Measurements from ENCODE around the gene ATP7A. TPM values are rescaled to one million over a fixed set of nuclear protein-coding genes. Genes with fewer than 3 reads are reported as not detected.
"Not testable (repeated sequence)": the region's sequence is repeated elsewhere in the genome, so short reads cannot be mapped to it uniquely, and the experiment has no call there.

ATP7A gene
- total RNA-seq, 1 experiment from 2014 or later: 2.1 TPM

DNA sequence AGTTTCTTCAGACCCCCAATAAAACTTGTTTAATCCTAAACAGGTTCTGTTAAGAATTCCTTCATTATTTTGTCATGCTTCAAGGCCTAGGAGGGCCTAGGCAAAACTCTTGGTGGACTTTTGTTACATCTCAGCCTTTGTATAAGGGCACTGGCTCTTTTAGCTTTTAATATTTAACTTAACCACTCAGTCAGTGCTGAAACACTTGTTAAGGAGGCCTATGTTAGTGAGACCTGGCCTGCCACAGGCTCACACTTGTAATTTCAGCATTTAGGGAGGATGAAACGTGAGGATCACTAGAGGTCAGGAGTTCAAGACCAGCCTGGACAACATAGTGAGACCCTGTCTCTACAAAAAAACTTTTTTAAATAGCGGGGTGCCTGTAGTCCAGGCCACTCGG is 160.8 kb downstream of the ATP7A start:
- no peaks in the 10 kb centered on the region for H3K4me1 Mint-ChIP-seq
- Histone ChIP-seq H2AFZ (ENCODE audit: low read length) (no peak overlapping the region), H2BK5ac (ENCODE audit: insufficient read length, low read length) (no peak overlapping the region), H3K4me1 (ENCODE audit: insufficient read depth, low read length) (no peaks in the 10 kb centered on the region), H3K18ac (ENCODE audit: insufficient read length, low read depth, low read length) (no peak overlapping the region), H3K23ac (ENCODE audit: insufficient read length, low read depth, low read length) (no peak overlapping the region), H3T11ph (ENCODE audit: low read length) (no peak overlapping the region), H4K5ac (ENCODE audit: insufficient read length, low read depth, low read length) (no peak overlapping the region), H2BK15ac (ENCODE audit: low read depth, low read length) (no peak overlapping the region), H2BK20ac (ENCODE audit: low read depth, low read length, poor library complexity, severe bottlenecking) (no peak overlapping the region), H2AK5ac (ENCODE audit: insufficient read length, low read length) (no peak overlapping the region), H3K9ac (ENCODE audit: extremely low read depth, insufficient read length, low read length) (no peak overlapping the region), H2BK120ac (ENCODE audit: low read depth, low read length, poor library complexity, severe bottlenecking) (no peak overlapping the region), H3K27me3 (ENCODE audit: insufficient read depth, low read length) (no peaks in the 10 kb centered on the region), H4K91ac (ENCODE audit: insufficient read length, low read depth, low read length) (no peak overlapping the region), H3K23me2 (ENCODE audit: insufficient read length, low read depth, low read length, poor library complexity, severe bottlenecking) (no peaks in the 10 kb centered on the region), H4K20me1 (ENCODE audit: control insufficient read depth, insufficient read depth, insufficient read length) (no peaks in the 10 kb centered on the region), H3K27ac (ENCODE audit: insufficient read length, low read depth, low read length) (no peak overlapping the region), H3K4ac (ENCODE audit: low read depth, low read length) (no peak overlapping the region), H2BK12ac (ENCODE audit: insufficient read length, low read depth, low read length) (no peak overlapping the region), H3K14ac (ENCODE audit: insufficient read depth, low read length) (no peak overlapping the region), H3K4me2 (ENCODE audit: insufficient read depth, insufficient read length, low read length) (no peak overlapping the region), H4K8ac (replicated peaks; ENCODE audit: insufficient read length, low read depth, low read length) (no peak overlapping the region), H3K9me3 (ENCODE audit: control insufficient read depth, low read depth, low read length) (peaks cover 55% of the 10 kb centered on the region), H3K56ac (ENCODE audit: insufficient read length, low read depth, low read length) (no peak overlapping the region), H3K79me1 (ENCODE audit: insufficient read depth, low read depth, low read length, poor library complexity, severe bottlenecking) (no peaks in the 10 kb centered on the region), H3K79me2 (ENCODE audit: insufficient read depth, low read length) (no peaks in the 10 kb centered on the region)
- peaks cover 7% of the 10 kb centered on the region; the same call in 1 of the 2 replicates for H3K27me3 Mint-ChIP-seq (ENCODE audit: low read depth)
- no peak for DNase-seq
- TF ChIP-seq, protein P1, sequence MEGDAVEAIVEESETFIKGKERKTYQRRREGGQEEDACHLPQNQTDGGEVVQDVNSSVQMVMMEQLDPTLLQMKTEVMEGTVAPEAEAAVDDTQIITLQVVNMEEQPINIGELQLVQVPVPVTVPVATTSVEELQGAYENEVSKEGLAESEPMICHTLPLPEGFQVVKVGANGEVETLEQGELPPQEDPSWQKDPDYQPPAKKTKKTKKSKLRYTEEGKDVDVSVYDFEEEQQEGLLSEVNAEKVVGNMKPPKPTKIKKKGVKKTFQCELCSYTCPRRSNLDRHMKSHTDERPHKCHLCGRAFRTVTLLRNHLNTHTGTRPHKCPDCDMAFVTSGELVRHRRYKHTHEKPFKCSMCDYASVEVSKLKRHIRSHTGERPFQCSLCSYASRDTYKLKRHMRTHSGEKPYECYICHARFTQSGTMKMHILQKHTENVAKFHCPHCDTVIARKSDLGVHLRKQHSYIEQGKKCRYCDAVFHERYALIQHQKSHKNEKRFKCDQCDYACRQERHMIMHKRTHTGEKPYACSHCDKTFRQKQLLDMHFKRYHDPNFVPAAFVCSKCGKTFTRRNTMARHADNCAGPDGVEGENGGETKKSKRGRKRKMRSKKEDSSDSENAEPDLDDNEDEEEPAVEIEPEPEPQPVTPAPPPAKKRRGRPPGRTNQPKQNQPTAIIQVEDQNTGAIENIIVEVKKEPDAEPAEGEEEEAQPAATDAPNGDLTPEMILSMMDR (conservative IDR thresholded peaks at IDR 0.05): no peak
- H3K9me3 Mint-ChIP-seq: peaks cover 61 to 63% of the 10 kb centered on the region in 2 experiments
- H3K27ac Mint-ChIP-seq: no peak overlapping the region
- H3K4me3 Mint-ChIP-seq: no peak overlapping the region
- peaks cover 5 to 18% (median 10%) of the 10 kb centered on the region in 3 experiments; a peak in 6 of 7 replicates for H3K36me3 Mint-ChIP-seq (ENCODE audit: insufficient read depth in 1 of 3, low read depth in 3 of 3)
- no CpG with 5 or more reads among the region's 3 CpGs for WGBS (ENCODE audit: extremely low coverage, insufficient read length, low lambda C conversion rate)

DNA sequence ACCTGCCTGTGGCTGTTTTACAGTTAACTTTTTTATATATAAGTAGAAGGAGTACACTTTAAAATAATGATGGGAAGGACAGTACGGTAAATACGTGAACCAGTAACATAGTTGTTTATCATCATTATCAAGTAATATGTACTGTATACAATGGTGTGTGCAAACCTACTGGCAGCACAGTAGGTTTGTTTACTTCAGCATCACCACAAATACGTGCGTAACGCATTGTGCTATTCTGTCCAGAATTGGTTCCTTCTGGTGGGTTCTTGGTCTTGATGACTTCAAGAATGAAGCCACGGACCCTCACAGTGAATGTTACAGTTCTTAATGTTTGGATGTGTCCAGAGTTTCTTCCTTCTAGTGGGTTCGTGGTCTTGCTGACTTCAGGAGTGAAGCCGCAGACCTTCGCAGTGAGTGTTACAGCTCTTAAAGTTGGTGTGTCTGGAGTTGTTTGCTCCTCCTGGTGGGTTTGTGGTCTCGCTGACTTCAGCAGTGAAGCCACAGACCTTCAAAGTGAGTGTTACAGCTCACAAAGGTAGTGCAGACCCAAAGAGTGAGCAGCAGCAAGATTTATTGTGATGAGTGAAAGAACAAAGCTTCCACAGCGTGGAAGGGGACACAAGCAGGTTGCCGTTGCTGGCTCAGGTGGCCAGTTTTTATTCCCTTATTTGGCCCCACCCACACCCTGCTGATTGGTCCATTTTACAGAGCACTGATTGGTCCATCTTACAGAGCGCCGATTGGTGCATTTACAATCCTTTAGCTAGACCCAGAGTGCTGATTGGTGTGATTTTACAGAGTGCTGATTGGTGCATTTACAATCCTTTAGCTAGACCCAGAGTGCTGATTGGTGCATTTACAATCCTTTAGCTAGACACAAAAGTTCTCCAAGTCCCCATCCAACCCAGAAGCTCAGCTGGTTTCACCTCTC is 162.9 kb downstream of the ATP7A start:
- not testable (repeated sequence) for H3K14ac ChIP-seq (ENCODE audit: insufficient read depth, low read length); H3K56ac ChIP-seq (ENCODE audit: insufficient read length, low read depth, low read length); H3K4me1 ChIP-seq (ENCODE audit: insufficient read depth, low read length); H3K4me3 Mint-ChIP-seq; H3K79me1 ChIP-seq (ENCODE audit: insufficient read depth, low read depth, low read length, poor library complexity, severe bottlenecking); H3K23ac ChIP-seq (ENCODE audit: insufficient read length, low read depth, low read length); H2BK120ac ChIP-seq (ENCODE audit: low read depth, low read length, poor library complexity, severe bottlenecking); H2BK20ac ChIP-seq (ENCODE audit: low read depth, low read length, poor library complexity, severe bottlenecking); H3K4me1 Mint-ChIP-seq; H3K23me2 ChIP-seq (ENCODE audit: insufficient read length, low read depth, low read length, poor library complexity, severe bottlenecking); H2AK5ac ChIP-seq (ENCODE audit: insufficient read length, low read length); H3K79me2 ChIP-seq (ENCODE audit: insufficient read depth, low read length); DNase-seq; H3K27me3 ChIP-seq (ENCODE audit: insufficient read depth, low read length); H2BK12ac ChIP-seq (ENCODE audit: insufficient read length, low read depth, low read length); H2BK15ac ChIP-seq (ENCODE audit: low read depth, low read length); H3K27ac ChIP-seq (ENCODE audit: insufficient read length, low read depth, low read length); H3K9ac ChIP-seq (ENCODE audit: extremely low read depth, insufficient read length, low read length); H3T11ph ChIP-seq (ENCODE audit: low read length); H3K4me2 ChIP-seq (ENCODE audit: insufficient read depth, insufficient read length, low read length); H3K27me3 Mint-ChIP-seq (ENCODE audit: low read depth); H3K27ac Mint-ChIP-seq; H4K8ac ChIP-seq (replicated peaks; ENCODE audit: insufficient read length, low read depth, low read length); H3K18ac ChIP-seq (ENCODE audit: insufficient read length, low read depth, low read length); H2AFZ ChIP-seq (ENCODE audit: low read length); H3K4ac ChIP-seq (ENCODE audit: low read depth, low read length); H4K5ac ChIP-seq (ENCODE audit: insufficient read length, low read depth, low read length); H2BK5ac ChIP-seq (ENCODE audit: insufficient read length, low read length); H4K20me1 ChIP-seq (ENCODE audit: control insufficient read depth, insufficient read depth, insufficient read length); H4K91ac ChIP-seq (ENCODE audit: insufficient read length, low read depth, low read length)
- peaks cover 41% of the 10 kb centered on the region for H3K9me3 ChIP-seq (ENCODE audit: control insufficient read depth, low read depth, low read length)
- H3K9me3 Mint-ChIP-seq: peaks cover 63 to 64% of the 10 kb centered on the region in 2 experiments
- WGBS (ENCODE audit: extremely low coverage, insufficient read length, low lambda C conversion rate): no CpG with 5 or more reads among the region's 14 CpGs
- peaks cover 8 to 11% (median 10%) of the 10 kb centered on the region in 3 experiments; a peak in 6 of 7 replicates for H3K36me3 Mint-ChIP-seq (ENCODE audit: insufficient read depth in 1 of 3, low read depth in 3 of 3)
